Measurements from ENCODE around the gene SLC5A9.
A peak's percentile ranks its signal among the peaks of the same experiment; 100 is the strongest.
"Not testable (repeated sequence)": the region's sequence is repeated elsewhere in the genome, so short reads cannot be mapped to it uniquely, and the experiment has no call there.

SLC5A9 gene

GRCh38 chr1:48213462-48213861, 9.1 kb upstream of the SLC5A9 start:
- not testable (repeated sequence) for DNase-seq (ENCODE audit: low read depth, low spot score)

GRCh38 chr1:48214366-48214765, 8.2 kb upstream of the SLC5A9 start:
- not testable (repeated sequence) for DNase-seq (ENCODE audit: low read depth, low spot score)

DNA sequence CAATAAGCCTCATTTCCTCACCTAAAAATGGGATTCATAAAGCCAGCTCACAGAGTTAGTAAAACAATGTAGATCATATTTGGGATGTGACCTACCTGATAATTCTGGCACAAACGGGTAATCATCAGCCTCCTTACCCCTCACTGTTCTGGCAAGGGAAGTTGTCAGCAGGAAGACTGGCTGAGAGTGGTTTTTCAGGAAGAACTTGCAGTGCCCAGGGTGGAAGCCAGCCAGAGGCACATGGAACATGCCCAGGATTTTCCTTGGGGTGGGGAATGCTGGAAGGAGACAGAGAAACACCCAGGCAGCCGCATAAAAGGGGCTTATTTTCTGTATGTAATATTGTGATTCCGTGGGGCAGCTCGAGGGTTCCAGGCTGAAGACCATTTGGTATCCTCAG, 7.7 kb upstream of the SLC5A9 start:
- no peak for DNase-seq (ENCODE audit: low read depth, low spot score)

DNA sequence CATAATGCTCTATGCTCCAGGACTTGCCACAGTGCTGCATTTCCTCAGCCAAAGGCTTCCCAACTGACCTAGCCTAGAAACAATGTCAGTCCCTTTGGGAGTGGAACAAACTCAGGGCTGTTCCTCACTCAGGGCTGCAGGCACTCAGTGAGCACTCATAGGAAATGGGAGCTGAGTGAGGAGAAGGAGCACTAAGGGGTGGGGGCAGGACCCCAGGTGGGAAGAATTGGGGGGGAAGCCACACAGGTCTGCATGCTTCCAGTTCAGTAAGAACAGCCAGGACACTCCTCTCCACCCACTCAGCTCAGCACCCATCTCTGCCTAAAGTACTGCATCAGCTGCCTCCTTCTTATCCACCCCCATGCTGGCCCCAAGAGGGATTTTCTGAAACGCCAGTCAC, 7.3 kb upstream of the SLC5A9 start:
- no peak for DNase-seq (ENCODE audit: low read depth, low spot score)

DNA sequence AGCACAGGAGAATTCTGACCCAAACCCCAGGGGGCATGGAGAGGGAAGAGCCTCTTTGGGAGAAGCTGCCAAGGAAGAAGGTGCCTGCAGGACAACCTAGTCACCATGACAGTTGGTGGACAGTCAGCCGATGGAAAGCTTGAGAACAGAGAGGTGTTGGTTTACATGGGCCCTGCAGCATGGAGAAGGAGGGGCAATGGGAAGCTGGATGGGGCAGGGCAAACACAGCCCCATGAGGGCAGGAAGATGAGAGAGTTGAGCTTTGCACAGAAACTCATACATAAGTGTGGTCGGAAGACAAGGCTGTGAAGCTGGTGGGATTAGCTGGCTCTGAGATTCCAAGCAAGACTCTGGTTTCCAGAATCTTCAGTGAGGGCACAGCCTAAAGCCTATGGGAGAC, 6.6 kb upstream of the SLC5A9 start:
- no peak for DNase-seq (ENCODE audit: low read depth, low spot score)

DNA sequence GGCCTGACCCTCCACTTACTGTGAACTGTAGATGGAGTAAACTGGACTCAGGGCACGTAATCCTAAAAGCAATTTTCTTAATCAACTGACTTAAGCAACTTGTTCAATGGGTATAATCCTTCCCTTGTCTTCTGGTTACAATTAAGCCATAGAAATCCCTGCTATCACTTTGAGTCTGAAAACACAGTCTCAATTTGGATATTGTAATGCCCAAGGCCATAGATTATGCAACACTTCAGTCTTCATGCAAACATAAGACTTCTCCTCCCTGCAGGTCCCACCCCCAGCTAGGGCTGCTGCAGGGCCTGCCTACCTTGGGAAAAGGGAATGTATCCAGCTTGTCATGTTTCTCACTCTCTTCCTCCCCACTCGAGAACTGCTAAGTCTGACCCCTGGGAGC, 6.2 kb upstream of the SLC5A9 start:
- no peak for DNase-seq (ENCODE audit: low read depth, low spot score)

DNA sequence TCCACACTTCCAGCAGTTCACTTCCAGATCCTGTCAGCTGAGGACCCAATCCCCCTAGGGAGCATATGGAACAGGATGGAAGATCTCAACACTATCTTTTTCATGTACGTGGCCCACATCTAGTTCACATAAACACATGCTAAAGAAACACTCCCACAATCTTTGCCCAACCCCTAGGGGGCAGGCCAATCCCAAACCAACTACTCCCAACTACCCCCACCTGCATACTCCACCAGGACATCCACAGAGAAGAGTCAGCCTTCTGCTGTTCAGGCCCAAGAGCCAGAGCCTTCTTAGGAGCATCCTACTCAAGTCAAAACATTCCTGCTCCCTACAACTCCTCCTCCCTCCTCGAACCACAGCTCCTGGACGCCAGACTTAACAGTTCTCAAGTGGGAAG, 5.6 kb upstream of the SLC5A9 start:
- DNase-seq (ENCODE audit: low read depth, low spot score), result no peak

DNA sequence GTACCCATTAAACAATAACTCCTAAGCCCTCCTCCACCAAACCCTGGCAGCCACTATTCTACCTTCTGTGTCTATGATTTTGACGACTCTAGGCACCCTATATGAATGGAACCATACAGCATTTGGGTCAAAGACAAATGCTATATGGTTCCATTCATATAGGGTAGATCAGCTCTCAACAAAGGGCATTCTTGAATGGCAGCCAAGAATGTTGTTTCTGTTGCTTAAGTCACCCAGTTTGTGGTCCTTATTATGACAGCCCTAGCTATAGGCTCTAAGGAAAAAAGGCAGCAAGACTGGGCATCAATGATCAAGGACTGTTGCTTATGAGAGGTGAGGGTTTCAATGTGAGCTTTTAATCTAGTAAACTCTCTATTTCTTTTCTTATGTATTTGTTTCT, 4.7 kb upstream of the SLC5A9 start:
- DNase-seq (ENCODE audit: low read depth, low spot score), result no peak

DNA sequence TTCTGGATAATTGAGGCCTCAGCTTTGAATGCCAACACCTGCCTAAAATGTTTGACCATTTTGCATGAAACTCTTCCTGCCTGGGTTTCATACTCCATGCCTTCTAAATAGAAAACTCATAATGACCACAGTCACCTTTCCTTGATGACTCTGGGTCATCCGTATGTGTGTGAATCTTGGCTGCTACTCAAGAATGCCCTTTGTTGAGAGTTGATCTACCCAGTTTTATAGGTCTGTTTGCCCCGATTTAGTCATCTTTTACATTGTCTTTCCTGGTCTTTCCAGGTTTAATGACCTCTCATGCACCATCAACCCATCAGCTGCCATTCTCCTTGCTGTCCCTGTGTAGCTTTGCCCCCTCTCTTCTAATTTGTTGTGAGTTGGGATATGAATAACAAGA, 2.7 kb upstream of the SLC5A9 start:
- no peak for DNase-seq (ENCODE audit: low read depth, low spot score)

DNA sequence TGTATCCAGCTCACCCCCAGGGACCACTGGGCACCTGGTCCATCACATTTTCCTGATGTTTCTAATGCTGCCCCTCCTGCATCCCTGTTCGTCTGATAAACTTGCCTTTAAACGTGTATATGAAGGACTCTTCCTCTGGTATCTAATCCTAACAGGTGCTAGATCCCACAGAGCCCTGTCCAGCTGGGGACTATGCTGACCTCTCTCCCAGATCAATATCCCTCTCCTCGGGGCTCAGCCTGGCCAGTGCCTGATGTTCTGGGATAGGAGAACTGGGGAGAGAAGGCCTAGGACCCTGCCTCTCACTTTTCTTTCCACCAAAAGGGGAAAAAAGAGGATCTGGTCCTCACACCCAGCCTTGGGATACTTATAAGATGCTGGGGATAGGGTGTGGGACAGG, 1.4 kb upstream of the SLC5A9 start:
- DNase-seq (ENCODE audit: low read depth, low spot score), result no peak

DNA sequence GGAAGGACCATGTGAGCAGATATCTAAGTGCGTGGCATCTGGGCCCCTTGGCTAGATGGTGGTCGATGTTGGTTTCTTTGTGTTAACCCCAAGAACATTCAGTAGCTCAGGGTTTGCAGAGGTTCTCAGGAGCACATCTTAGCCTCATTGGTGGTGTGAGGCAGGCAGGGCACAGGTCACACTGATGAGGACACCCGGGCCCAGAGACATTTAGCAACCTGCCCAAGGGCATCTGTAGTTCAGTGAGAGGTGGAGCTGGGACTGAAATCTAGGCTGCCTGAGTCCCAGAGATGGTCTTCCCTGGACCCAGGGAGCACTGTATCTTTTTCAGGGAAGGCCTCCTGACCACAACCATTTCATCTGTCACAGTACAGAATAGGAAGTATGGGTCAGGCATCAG, 859 bp upstream of the SLC5A9 start:
- DNase-seq (ENCODE audit: low read depth, low spot score), result no peak

DNA sequence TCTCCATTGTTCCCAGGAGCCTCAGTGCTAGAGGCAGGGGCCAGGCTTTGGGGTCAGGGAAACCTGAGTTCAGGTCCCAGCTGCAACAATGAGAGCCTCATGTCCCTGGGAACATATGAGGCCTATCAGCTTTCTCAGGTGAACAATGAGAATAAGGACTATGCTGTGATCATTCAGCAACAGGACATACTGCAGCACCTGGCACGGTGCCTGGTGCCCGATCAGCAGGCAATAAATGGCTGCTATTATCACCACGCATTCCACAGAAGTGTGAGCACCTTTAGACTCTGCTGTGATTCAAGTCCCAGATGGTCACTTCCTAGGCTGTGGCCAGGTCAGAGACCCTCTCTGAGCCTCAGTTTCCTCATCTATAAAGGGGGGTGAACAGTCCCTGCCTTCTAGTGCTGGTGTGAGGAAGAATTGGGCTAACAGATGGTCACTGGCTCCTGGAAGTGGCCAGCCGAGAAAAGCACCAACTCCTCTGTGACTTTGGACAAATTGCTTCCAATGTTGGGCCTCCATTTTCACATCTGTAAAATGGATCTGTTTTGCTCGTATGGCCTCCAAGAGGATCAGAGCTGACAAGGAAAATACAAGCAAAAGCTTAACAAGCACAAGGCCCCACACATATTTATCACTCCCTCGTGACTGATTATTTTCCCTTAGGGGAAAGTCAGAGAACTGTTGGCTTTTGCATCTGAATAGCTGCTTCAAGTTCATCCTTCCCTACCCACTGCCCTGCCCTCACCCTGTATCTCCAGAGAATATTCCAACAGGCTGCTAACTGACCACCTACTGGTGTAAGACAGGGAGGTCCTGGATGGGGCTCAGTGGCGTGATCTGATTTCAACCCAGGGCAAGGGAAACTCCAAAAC, 1.1 kb downstream of the SLC5A9 start:
- DNase-seq (ENCODE audit: low read depth, low spot score), result no peak

DNA sequence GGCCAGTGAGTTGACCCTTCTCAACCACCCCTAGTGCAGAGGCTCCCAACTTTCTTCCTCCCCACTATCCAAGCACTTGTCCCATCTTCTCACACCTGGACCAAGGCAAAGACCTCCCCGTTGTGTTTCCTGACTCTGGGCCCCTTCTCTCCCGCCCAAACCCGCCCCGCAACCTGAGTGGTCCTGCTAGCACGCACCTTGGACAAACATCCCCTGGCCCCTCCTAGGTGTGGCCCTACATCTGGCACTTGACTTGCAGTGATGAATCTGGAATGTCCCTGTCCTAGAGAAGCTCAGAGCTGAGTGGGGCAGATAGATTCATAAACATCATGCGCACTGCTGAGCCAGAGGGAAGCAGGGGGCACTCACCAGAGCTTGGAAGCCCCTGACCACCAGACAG, 2.3 kb downstream of the SLC5A9 start:
- no peak for DNase-seq (ENCODE audit: low read depth, low spot score)

GRCh38 chr1:48225579-48225978, 3.1 kb downstream of the SLC5A9 start:
- DNase-seq (ENCODE audit: low read depth, low spot score), result no peak

GRCh38 chr1:48227165-48228013, 4.9 kb downstream of the SLC5A9 start:
- DNase-seq (ENCODE audit: low read depth, low spot score), result no peak

DNA sequence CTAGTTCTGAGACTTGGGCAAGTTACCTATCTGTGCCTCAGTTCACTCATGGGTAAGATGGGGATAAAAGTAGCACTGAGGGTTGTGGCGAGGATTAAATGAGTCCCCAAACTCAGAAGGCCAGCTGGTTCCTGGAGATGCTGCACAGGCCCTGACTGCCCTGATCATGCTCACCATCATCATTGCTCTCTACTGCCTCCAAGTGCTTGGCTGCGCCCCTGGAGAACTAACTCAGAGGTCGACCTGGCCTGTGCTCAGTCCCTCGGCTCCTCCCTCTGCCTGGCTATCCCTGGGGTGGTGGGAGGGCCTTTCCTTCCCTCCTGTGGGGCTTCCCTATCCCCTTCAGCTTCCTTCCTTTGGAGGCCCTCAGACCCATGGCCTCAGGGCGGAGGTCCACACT, 5.6 kb downstream of the SLC5A9 start:
- DNase-seq (ENCODE audit: low read depth, low spot score), result peak; percentile 35

DNA sequence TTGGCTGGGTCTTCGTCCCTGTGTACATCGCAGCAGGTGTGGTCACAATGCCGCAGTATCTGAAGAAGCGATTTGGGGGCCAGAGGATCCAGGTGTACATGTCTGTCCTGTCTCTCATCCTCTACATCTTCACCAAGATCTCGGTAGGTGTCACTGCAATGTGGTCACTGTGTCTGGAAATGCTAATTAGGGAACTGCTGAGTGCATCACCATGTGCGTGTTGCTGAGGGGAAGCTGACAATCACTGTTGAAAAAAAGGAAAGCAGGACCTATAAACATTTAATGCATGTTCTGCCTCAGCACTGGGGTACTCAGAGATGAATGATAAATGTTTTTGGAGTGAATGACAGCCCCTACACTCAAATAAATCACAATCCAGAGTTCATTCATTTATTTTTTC, 6.8 kb downstream of the SLC5A9 start:
- no peak for DNase-seq (ENCODE audit: low read depth, low spot score)

DNA sequence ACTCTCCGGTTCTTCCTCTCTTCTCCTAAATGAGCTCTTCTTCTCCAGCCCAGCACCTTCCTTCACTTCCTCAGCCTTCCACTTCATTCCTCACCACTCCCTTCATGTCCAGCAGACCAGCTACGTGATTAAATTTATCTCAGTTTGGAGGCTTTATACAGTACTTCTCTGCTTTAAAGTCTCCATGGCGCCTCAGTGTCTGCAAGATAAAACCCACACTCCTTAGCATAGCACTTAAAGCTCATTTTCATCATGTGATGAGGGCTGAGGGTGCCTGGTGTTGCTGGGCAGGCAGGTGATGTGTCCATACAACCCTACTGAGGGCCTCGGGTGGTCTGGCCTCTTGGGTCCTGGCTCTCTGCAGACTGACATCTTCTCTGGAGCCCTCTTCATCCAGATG, 7.7 kb downstream of the SLC5A9 start:
- no peak for DNase-seq (ENCODE audit: low read depth, low spot score)

DNA sequence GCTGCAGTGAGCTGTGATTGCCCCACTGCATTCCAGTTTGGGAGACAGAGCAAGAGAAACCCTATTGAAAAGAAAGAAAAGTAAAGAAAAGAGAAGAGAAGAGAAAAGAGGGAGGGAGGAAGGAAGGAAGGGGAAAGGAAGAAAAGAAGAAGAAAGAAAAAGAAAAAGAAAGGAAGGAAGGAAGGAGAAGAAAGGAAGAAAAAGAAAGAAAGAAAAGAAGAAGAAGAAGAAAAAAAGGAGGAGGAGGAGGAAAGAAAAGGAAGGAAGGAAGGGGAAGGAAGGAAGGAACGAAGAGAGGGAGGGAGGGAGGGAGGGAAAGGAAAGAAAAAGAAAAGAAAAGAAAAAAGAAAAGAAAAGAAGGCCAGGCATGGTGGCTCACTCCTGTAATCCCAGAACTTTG, 10.2 kb downstream of the SLC5A9 start:
- no peak for DNase-seq (ENCODE audit: low read depth, low spot score)

GRCh38 chr1:48233666-48234485, 11.4 kb downstream of the SLC5A9 start:
- DNase-seq (ENCODE audit: low read depth, low spot score), result no peak

DNA sequence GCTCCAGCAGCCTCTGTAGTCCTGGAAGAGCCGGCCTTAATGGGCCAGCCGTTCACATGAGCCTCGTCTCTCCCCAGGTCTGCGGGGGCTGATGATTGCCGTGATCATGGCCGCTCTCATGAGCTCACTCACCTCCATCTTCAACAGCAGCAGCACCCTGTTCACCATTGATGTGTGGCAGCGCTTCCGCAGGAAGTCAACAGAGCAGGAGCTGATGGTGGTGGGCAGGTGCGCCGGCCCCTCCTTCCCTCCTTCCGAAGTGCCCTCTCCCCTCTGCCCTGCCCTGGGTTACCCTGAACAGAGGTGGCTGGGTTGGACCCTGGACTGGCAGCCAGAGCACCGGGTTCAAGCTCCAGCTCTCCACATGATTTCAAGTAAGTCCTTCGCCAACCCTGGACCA, 13.1 kb downstream of the SLC5A9 start:
- DNase-seq (ENCODE audit: low read depth, low spot score), result no peak
